GM12878 (cell line): ENCODE measurements around the gene CTNNA3. TPM values are rescaled to one million over a fixed set of nuclear protein-coding genes. Genes with fewer than 3 reads are reported as not detected.

Experiments
- ATAC-seq: fragments of 200-7000 bp; cut with Tn5 transposase; 3 replicates; pipeline ENCODE4 v1.9.1; 2020; ENCODE audit warnings: mild to moderate bottlenecking, moderate library complexity
- BruUV-seq: library from RNA; stranded (reverse); fragments of 400-500 nt; replicated peaks from 2 replicates; lab custom pipeline; 2021; lab: Mats Ljungman, UMichigan
- CTCF ChIA-PET: fragments of 300-600 bp; sonication (Branson Sonifier 250); formaldehyde crosslinking; extraction: SDS; loops from one replicate; lab custom pipeline; 2021; ENCODE audit warnings: inconsistent platforms; lab: Yijun Ruan, JAX
- POLR2A ChIA-PET: fragments of 350-600 bp; formaldehyde crosslinking; extraction: SDS; loops from one replicate; lab custom pipeline; 2021; ENCODE audit warnings: inconsistent platforms; lab: Charles Lee
- RAD21 ChIA-PET: fragments of 300-600 bp; sonication (Branson Sonifier 250); formaldehyde crosslinking; loops from one replicate; lab custom pipeline; 2023; ENCODE audit warnings: antibody characterized with exemption; ENCODE audit not compliant: unreplicated experiment; lab: Charles Lee
- SMC1A ChIA-PET: fragments of 300-600 bp; sonication (Branson Sonifier 250); formaldehyde crosslinking; loops from one replicate; lab custom pipeline; 2023; ENCODE audit not compliant: unreplicated experiment, uncharacterized antibody; lab: Charles Lee
- DNase-seq: peaks from one replicate; pipeline ENCODE4 v3.0.0-alpha.2; 2011; ENCODE audit warnings: low read depth, low spot score
- FAIRE-seq: peaks from 3 replicates; lab custom pipeline; 2011; peaks lifted over from hg19 to GRCh38; lab: Jason Lieb, UNC
- H2AFZ ChIP-seq: 2 replicates; pipeline ENCODE4 v1.6.0; 2011; ENCODE audit warnings: low read depth, low read length, control low read depth; ENCODE audit not compliant: control insufficient read depth
- H3K27ac ChIP-seq: 2 replicates; pipeline ENCODE4 v1.5.1; 2011; ENCODE audit warnings: control low read depth; ENCODE audit not compliant: control insufficient read depth, insufficient read depth
- H3K27me3 ChIP-seq, 2 experiments: replicated peaks in 1 of 2; 2 replicates each; pipeline versions ENCODE4 v1.6.0 to v1.6.1; 2011; ENCODE audit warnings: low read length in 1 of 2; ENCODE audit not compliant: control insufficient read depth in 2 of 2, insufficient read depth in 2 of 2
- H3K36me3 ChIP-seq, 2 experiments: 2 replicates each; pipeline ENCODE4 v1.5.1; 2011; ENCODE audit warnings: low read length in 1 of 2; ENCODE audit not compliant: control insufficient read depth in 2 of 2, insufficient read depth in 2 of 2
- H3K4me1 ChIP-seq: 2 replicates; pipeline ENCODE4 v1.6.1; 2011; ENCODE audit warnings: mild to moderate bottlenecking, low read length, moderate library complexity, mixed read lengths; ENCODE audit not compliant: control insufficient read depth, insufficient read depth
- H3K4me2 ChIP-seq: 2 replicates; pipeline ENCODE4 v1.6.0; 2011; ENCODE audit warnings: control low read depth; ENCODE audit not compliant: control insufficient read depth, insufficient read depth
- H3K4me3 ChIP-seq: fragments of 200-600 bp; sonication (generic); 2 replicates; pipeline ENCODE4 v1.5.1; 2016
- H3K79me2 ChIP-seq: 2 replicates; pipeline ENCODE4 v1.6.0; 2011; ENCODE audit warnings: low read length; ENCODE audit not compliant: control insufficient read depth, insufficient read depth
- H3K9ac ChIP-seq: 2 replicates; pipeline ENCODE4 v1.8.0; 2011; ENCODE audit warnings: low read length, control low read depth, mixed read lengths; ENCODE audit not compliant: control insufficient read depth, insufficient read depth
- H3K9me3 ChIP-seq: replicated peaks from 3 replicates; pipeline ENCODE4 v1.5.1; 2011; ENCODE audit warnings: mild to moderate bottlenecking, low read length; ENCODE audit not compliant: control insufficient read depth, insufficient read depth
- H4K20me1 ChIP-seq: 2 replicates; pipeline ENCODE4 v1.6.0; 2011; ENCODE audit not compliant: control insufficient read depth, insufficient read depth
- E2F4 ChIP-seq: IDR thresholded peaks from 2 replicates; pipeline ENCODE4 v1.6.1; 2012; ENCODE audit warnings: low read depth, low read length, improper control_type of control experiment
- GABPA ChIP-seq: IDR thresholded peaks from 2 replicates; pipeline ENCODE4 v1.6.1; 2014; ENCODE audit warnings: antibody characterized with exemption, low read depth, mild to moderate bottlenecking, inconsistent platforms
- MLLT1 ChIP-seq: fragments of 450-650 bp; IDR thresholded peaks from 2 replicates; pipeline ENCODE4 v1.6.1; 2016; ENCODE audit warnings: mild to moderate bottlenecking
- MYC ChIP-seq: IDR thresholded peaks from 2 replicates; pipeline ENCODE4 v1.6.1; 2011; ENCODE audit warnings: mild to moderate bottlenecking, low read length, moderate library complexity, inconsistent platforms; ENCODE audit not compliant: insufficient read depth, insufficient replicate concordance, insufficient read length, severe bottlenecking
- NFYB ChIP-seq: IDR thresholded peaks from 2 replicates; pipeline ENCODE4 v1.6.1; 2011; ENCODE audit warnings: low read depth, mild to moderate bottlenecking, low read length, improper control_type of control experiment, moderate library complexity; ENCODE audit not compliant: insufficient read depth
- USF1 ChIP-seq: IDR thresholded peaks from 2 replicates; pipeline ENCODE4 v1.6.1; 2011; ENCODE audit warnings: borderline replicate concordance, low read depth, mild to moderate bottlenecking, moderate library complexity, mixed read lengths, low read length; ENCODE audit not compliant: insufficient read depth; ENCODE audit errors: extremely low read length
- WGBS: methylation state at CpG from one replicate; pipeline ENCODE4 v1.1.6; 2016; ENCODE audit warnings: low lambda C conversion rate; ENCODE audit not compliant: insufficient replicate concordance, insufficient coverage; ENCODE audit errors: missing lambda C conversion rate; 5-methylcytosine and 5-hydroxymethylcytosine counted together
- in situ Hi-C: fragments of 300-500 bp; cut with MboI; formaldehyde crosslinking; loops from 9 replicates; pipeline ENCODE4 v1.14.3; 2018; ENCODE audit warnings: mixed read lengths
- intact Hi-C: fragments of 100-400 bp; cut with micrococcal nuclease; formaldehyde crosslinking; loops from one replicate; pipeline ENCODE4 v1.14.2; 2022; ENCODE audit not compliant: unreplicated experiment
- polyA plus RNA-seq, 11 experiments: library from polyadenylated mRNA; depleted of rRNA in 4 of 11; unstranded in 6 of 11; stranded (reverse) in 5 of 11; fragments of >200 nt; fragmentation: Nextera tagmentation in 4 of 11; fragmentation: Illumina TruSeq in 1 of 11; extraction: Ambion mirVana in 4 of 11; extraction: Trizol in 1 of 11; gene quantifications; 1 replicate in 1 of 11; 2 replicates in 10 of 11; pipeline versions ENCODE4 v1.2.1 to v1.2.3, GENCODE V29; 2011 to 2016; ENCODE audit warnings: inconsistent platforms in 2 of 11, missing spikeins in 2 of 11, low read depth in 1 of 11
- total RNA-seq, 4 experiments: library from RNA; depleted of rRNA in 3 of 4; stranded (reverse); fragments of >200 nt in 3 of 4; fragmentation: Illumina TruSeq in 1 of 4; extraction: Trizol in 1 of 4; gene quantifications; 2 replicates each; pipeline versions ENCODE4 v1.2.1 to v1.2.3, GENCODE V29; 2013 to 2021
- TF ChIP-seq, protein P1 (sequence below): IDR thresholded peaks from 2 replicates; pipeline ENCODE4 v1.6.1; 2012; ENCODE audit warnings: low read length, inconsistent platforms
- TF ChIP-seq, protein P2 (sequence below): IDR thresholded peaks from 2 replicates; pipeline ENCODE4 v1.6.1; 2012; ENCODE audit warnings: improper control_type of control experiment, low read depth, low read length; ENCODE audit not compliant: insufficient replicate concordance
- TF ChIP-seq, protein P3 (sequence below): fragments of 150-350 bp; IDR thresholded peaks from 2 replicates; pipeline ENCODE4 v1.6.1; 2014; ENCODE audit warnings: mild to moderate bottlenecking, low read depth, low read length

CTNNA3 gene
- total and polyA plus RNA-seq, 10 of the 15 experiments (the other 5 are each of a cell fraction or from before 2014, with no cell fraction given), result under 0.01 to 4.5 (median 0.22) TPM; not detected in 2

GRCh38 chr10:66095610-66096009 lies 1600.4 kb downstream of the CTNNA3 start (continued):
- no peak for TF ChIP-seq USF1

DNA sequence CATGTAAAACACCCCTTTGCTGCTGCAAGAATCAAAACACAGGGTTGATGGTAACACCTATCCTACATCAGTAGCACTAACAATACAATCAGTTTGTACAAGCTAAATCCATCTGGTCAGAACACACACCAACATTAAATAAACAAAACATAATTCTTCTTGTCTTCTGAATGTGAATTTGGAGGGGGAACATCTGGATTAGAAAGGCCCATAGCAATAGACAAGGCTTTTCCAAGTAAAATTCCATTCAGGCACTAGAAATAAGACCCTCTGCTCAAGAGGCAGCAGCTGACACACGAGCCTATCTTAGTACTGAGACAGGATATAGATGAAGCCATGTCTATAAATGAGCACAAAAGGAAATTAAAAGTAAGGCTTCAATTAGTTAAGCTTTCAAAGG lies 1610.1 kb downstream of the CTNNA3 start:
- Histone ChIP-seq H3K79me2 (no peaks in the 10 kb centered on the region), H3K9ac (no peak overlapping the region), H3K27me3 (no peaks in the 10 kb centered on the region), H3K36me3 (no peaks in the 10 kb centered on the region), H3K4me2 (no peak overlapping the region), H4K20me1 (no peaks in the 10 kb centered on the region), H3K4me3 (no peak overlapping the region), H3K27ac (no peak overlapping the region), H2AFZ (no peak overlapping the region), H3K4me1 (no peaks in the 10 kb centered on the region), H3K9me3 (no peaks in the 10 kb centered on the region)
- no peak for FAIRE-seq
- TF ChIP-seq E2F4 (no peak), NFYB (no peak), MLLT1 (no peak), GABPA (no peak), MYC (no peak)
- TF ChIP-seq, protein P1, sequence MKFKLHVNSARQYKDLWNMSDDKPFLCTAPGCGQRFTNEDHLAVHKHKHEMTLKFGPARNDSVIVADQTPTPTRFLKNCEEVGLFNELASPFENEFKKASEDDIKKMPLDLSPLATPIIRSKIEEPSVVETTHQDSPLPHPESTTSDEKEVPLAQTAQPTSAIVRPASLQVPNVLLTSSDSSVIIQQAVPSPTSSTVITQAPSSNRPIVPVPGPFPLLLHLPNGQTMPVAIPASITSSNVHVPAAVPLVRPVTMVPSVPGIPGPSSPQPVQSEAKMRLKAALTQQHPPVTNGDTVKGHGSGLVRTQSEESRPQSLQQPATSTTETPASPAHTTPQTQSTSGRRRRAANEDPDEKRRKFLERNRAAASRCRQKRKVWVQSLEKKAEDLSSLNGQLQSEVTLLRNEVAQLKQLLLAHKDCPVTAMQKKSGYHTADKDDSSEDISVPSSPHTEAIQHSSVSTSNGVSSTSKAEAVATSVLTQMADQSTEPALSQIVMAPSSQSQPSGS, result no peak
- TF ChIP-seq, protein P2, sequence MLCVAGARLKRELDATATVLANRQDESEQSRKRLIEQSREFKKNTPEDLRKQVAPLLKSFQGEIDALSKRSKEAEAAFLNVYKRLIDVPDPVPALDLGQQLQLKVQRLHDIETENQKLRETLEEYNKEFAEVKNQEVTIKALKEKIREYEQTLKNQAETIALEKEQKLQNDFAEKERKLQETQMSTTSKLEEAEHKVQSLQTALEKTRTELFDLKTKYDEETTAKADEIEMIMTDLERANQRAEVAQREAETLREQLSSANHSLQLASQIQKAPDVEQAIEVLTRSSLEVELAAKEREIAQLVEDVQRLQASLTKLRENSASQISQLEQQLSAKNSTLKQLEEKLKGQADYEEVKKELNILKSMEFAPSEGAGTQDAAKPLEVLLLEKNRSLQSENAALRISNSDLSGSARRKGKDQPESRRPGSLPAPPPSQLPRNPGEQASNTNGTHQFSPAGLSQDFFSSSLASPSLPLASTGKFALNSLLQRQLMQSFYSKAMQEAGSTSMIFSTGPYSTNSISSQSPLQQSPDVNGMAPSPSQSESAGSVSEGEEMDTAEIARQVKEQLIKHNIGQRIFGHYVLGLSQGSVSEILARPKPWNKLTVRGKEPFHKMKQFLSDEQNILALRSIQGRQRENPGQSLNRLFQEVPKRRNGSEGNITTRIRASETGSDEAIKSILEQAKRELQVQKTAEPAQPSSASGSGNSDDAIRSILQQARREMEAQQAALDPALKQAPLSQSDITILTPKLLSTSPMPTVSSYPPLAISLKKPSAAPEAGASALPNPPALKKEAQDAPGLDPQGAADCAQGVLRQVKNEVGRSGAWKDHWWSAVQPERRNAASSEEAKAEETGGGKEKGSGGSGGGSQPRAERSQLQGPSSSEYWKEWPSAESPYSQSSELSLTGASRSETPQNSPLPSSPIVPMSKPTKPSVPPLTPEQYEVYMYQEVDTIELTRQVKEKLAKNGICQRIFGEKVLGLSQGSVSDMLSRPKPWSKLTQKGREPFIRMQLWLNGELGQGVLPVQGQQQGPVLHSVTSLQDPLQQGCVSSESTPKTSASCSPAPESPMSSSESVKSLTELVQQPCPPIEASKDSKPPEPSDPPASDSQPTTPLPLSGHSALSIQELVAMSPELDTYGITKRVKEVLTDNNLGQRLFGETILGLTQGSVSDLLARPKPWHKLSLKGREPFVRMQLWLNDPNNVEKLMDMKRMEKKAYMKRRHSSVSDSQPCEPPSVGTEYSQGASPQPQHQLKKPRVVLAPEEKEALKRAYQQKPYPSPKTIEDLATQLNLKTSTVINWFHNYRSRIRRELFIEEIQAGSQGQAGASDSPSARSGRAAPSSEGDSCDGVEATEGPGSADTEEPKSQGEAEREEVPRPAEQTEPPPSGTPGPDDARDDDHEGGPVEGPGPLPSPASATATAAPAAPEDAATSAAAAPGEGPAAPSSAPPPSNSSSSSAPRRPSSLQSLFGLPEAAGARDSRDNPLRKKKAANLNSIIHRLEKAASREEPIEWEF, result no peak
- TF ChIP-seq, protein P3, sequence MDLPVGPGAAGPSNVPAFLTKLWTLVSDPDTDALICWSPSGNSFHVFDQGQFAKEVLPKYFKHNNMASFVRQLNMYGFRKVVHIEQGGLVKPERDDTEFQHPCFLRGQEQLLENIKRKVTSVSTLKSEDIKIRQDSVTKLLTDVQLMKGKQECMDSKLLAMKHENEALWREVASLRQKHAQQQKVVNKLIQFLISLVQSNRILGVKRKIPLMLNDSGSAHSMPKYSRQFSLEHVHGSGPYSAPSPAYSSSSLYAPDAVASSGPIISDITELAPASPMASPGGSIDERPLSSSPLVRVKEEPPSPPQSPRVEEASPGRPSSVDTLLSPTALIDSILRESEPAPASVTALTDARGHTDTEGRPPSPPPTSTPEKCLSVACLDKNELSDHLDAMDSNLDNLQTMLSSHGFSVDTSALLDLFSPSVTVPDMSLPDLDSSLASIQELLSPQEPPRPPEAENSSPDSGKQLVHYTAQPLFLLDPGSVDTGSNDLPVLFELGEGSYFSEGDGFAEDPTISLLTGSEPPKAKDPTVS, result no peak
- intact Hi-C loops (no loop called here), in situ Hi-C loops (no loop called here)
- CTCF ChIA-PET, result interaction anchor here (0.6 kb wide), 1 partner anchor 568 kb away, joined by 3 read pairs; no protein-coding TSS in a partner anchor
- no peak for ATAC-seq
- DNase-seq, result no peak
- WGBS, result 4% methylated on average over 1 of the region's 1 CpG
- SMC1A ChIA-PET, result no interaction called here
- RAD21 ChIA-PET, result no interaction called here
- no TSS peak for BruUV-seq
- POLR2A ChIA-PET, result no interaction called here
